HPDE6-E6E7 (cell line): ENCODE data around the gene TTC19.
"Not testable (repeated sequence)": the region's sequence is repeated elsewhere in the genome, so short reads cannot be mapped to it uniquely, and the experiment has no call there.

ENCODE experiments used
- DNase-seq: peaks from one replicate; pipeline ENCODE4 v3.0.0; 2011; ENCODE audit warnings: missing footprints; ENCODE audit errors: extremely low spot score

Gene TTC19

GRCh38 chr17:16027708-16028584 lies 28.3 kb downstream of the TTC19 start:
- peak; percentile 94 for DNase-seq

GRCh38 chr17:16033729-16034349 lies 34.2 kb downstream of the TTC19 start:
- DNase-seq, result no peak

GRCh38 chr17:16036261-16036660 lies 36.6 kb downstream of the TTC19 start:
- DNase-seq, result no peak

DNA sequence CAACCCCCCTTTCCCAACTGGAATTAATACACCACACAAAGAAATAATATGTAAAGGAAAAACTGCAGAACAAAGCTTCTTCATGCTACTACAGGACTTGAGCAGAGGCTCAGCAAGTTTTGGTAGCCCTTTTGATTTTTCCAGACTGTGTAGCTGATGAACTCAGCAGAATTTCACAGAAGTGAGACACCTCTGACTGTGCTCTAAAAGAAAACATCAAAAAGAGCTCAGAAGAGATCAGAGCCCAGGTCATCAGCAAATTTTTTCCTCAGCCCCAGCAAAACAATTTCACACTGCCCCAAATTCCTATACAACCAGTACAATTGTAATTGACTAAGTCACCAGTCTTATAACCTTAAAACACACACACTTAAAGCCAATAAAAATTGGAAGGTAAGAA lies 38.0 kb downstream of the TTC19 start:
- DNase-seq, result no peak

DNA sequence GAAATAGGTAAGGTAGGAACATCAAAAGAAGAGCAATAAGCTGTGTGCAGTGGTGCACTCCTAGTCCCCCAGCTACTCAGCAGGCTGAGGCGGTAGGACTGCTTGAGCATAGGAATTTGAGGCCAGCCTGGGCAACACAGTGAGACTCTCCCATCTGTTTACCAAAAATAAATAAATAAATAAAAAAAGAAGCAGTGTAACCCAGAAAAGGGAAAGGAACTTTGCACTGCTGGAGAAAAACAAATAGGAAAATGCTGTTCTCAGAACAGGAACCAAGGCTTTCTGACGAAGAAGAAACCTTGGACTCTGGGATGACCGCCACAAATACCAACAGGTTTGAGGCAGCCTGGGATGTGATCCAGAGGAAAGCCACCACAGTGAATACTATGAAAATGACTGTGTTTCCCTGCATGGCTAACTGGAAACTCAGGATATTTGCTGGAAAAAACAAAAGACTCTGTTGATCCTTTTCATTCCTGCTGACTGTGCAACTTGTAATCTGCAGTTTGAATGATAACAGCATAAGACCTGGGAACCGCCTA lies 41.2 kb downstream of the TTC19 start:
- DNase-seq, result no peak

GRCh38 chr17:16044487-16044886 lies 44.9 kb downstream of the TTC19 start:
- no peak for DNase-seq

- DNase-seq, result no peak
Measured at GRCh38 chr17:16046966-16047365, 47.3 kb downstream of the TTC19 start.

DNA sequence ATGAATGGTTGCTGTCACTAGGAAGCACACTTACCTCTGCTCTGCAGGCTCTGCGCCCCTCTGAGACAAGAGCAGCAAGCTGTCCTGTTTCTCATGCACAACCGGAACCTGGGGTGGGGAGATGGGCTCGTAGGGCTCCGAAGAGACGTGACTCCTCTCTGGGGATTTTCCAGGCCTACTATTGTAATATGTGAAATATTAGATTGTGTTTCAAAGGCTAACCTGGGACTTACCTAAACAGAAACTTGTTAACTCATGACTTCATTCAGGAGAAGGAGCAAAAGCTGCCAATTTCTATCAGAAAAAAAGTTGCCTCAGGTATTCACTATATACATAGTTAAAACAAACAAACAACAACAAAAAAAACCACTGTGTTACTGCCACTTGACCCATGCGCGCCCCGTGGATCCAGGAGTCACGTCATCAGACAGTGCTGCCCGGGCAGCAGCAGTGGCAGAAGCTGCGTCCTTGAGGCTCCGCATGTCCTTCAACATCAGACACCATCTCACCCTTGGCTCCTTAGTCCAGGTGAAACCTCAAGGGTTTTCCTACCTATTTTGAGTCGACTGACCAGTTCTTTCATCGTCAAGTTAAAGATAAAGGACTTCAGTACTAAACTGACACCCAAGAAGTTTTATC lies 49.3 kb downstream of the TTC19 start:
- no peak for DNase-seq

- DNase-seq, result no peak
Measured at GRCh38 chr17:16050844-16051243, 51.2 kb downstream of the TTC19 start.

DNA sequence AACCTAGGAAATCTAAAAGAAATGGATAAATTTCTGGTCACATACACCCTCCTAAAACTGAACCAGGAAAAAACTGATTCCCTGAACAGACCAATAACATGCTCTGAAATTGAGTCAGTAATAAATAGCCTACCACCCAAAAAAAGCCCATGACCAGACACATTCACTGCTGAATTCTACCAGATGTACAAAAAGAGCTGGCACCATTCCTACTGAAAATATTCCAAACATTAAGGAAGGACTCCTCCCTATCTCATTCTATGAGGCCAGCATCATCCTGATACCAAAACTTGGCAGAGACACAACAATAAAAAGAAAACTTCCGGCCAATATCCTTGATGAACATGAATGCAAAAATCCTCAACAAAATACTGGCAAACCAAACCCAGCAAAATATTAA lies 52.9 kb downstream of the TTC19 start:
- no peak for DNase-seq

DNA sequence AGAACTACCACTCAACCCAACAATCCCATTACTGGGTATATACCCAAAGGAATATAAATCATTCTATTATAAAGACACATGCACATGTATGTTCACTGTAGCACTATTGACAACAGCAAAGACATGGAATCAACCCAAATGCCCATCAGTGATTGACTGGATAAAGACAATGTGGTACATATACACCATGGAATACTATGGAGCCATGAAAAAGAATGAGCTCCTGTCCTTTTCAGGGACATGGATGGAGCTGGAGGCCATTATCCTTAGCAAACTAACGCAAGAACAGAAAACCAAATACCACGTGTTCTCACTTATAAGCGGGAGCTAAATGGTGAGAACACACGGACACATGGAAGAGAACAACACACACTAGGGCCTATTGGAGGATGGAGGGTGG lies 55.5 kb downstream of the TTC19 start:
- DNase-seq, result not testable (repeated sequence)

GRCh38 chr17:16061631-16062030 lies 62.0 kb downstream of the TTC19 start:
- DNase-seq, result no peak

GRCh38 chr17:16066125-16066524 lies 66.5 kb downstream of the TTC19 start:
- no peak for DNase-seq

DNA sequence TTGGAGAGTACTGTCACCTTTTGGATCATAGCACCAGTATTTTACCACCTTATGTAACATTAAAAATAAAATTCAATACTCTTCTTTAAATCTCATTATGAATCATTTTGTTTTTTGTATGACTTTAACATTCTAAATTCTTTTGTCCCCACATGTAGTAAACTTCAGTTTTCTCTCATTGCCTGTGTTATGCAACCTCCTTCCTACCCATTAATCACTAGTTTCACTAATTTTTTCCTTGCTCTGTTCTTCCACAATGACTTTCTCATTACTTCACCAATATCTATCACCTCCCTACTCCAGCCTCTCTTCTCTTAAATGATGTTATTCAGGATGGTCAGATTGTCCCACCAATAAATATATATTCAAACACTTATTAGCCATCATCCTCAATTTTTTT lies 68.7 kb downstream of the TTC19 start:
- DNase-seq, result no peak

DNA sequence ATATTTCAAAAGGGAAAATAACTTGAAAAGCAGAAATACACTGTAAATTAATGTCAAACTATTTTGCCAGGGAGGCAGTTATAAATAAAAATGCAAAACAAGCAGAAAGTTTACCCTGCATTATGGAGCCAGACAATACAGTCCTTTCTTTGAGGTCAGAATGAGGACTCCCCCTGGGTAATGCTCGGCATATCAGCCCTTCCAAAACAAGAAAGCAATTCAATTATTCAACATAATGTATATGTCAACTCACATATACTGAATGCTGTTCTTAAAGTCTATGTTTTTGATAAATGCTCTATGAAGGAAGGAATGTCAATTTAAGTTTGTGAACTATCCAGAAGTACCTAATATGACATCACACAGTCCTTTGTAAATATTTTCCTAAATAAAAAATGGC lies 72.4 kb downstream of the TTC19 start:
- DNase-seq, result no peak

DNA sequence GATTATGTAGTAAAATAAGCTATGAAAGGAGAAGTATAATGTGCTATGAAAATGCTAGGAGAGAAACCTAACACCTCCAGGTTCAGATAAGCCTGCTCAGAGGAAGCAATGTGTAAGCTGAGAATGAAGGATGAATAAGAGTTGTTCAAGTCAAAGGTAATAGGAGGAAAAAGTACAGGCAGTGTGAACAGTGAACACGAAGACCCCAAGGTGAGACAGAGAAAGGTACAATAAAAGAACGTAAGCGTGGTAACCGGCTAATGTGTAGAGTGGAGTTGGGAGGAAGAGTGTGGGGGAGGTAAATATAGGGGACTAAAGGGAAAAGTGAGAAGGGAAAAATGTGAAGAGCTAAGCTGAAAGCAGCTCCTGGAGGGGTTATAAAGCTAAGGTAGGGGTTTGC lies 74.2 kb downstream of the TTC19 start:
- DNase-seq, result no peak

DNA sequence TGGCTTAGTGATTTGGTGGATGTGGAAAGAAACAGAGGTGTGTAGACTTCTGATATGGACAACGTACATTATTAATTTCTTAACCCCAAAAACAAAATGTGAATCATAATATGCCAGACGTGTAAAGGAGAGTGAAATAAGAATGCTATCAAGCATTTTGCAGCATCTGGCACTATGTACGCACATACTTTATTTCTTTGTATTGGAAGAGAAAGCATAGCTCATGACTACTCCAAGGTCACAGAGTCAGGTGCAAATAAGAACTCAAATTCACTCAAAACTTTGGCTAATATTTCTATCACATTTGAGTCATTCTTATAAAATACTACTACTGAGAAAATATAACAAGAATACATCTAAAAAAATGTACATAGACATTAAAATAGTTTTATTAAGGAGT lies 74.8 kb downstream of the TTC19 start:
- no peak for DNase-seq

DNA sequence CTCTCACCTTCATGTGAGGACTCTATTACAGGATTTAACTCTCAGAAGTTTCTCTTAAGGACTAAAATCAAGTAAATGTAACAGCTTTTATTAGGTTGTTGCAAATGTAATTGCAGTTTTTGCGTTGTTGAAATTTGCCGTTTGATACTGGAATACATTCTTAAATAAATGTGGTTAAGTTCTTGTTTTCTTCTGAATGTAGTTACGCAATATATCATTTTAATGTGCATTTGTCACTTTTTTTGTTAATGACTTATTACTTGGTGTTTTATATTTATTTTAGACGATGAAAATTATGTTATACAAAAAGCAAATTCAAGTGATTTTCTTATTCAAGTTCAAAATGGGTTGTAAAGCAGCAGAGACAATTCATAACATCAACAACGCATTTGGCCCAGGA lies 76.3 kb downstream of the TTC19 start:
- DNase-seq, result no peak
